Spleen (tissue), 11 donors: ENCODE data around the gene CHCHD1. TPM values are rescaled to one million over a fixed set of nuclear protein-coding genes. Genes with fewer than 3 reads are reported as not detected.

Source experiments
- DNase-seq: peaks from one replicate; pipeline ENCODE4 v3.0.0-alpha.2; 2020
- H3K27ac ChIP-seq, 8 donors: fragments of 200-600 bp; sonication (generic) in 7 of 8; 1 replicate in 4 of 8; 2 replicates in 4 of 8; pipeline versions ENCODE4 v1.5.0 to v1.8.0; 2016 to 2021; ENCODE audit warnings: inconsistent platforms in 4 of 8, mild to moderate bottlenecking in 4 of 8, moderate library complexity in 1 of 8
- H3K27me3 ChIP-seq, 7 donors: fragments of 200-600 bp; sonication (generic) in 6 of 7; replicated peaks in 1 of 7; 1 replicate in 4 of 7; 2 replicates in 3 of 7; pipeline versions ENCODE4 v1.5.0 to v1.8.0; 2016 to 2021; ENCODE audit warnings: inconsistent platforms in 3 of 7, mild to moderate bottlenecking in 1 of 7
- H3K36me3 ChIP-seq, 6 donors: fragments of 200-600 bp; sonication (generic) in 5 of 6; 1 replicate in 4 of 6; 2 replicates in 2 of 6; pipeline versions ENCODE4 v1.5.0 to v1.8.0; 2016 to 2021; ENCODE audit warnings: inconsistent platforms in 2 of 6
- H3K4me1 ChIP-seq, 6 donors: fragments of 200-600 bp; sonication (generic) in 5 of 6; 1 replicate in 3 of 6; 2 replicates in 3 of 6; pipeline versions ENCODE4 v1.5.0 to v1.8.0; 2016 to 2021; ENCODE audit warnings: inconsistent platforms in 3 of 6
- H3K4me3 ChIP-seq, 8 donors: fragments of 200-600 bp; sonication (generic) in 7 of 8; 1 replicate in 4 of 8; 2 replicates in 4 of 8; pipeline versions ENCODE4 v1.5.0 to v1.8.0; 2016 to 2021; ENCODE audit warnings: inconsistent platforms in 4 of 8, mild to moderate bottlenecking in 4 of 8, moderate library complexity in 2 of 8
- H3K9me3 ChIP-seq, 8 donors: fragments of 200-600 bp; sonication (generic) in 7 of 8; 1 replicate in 4 of 8; 2 replicates in 4 of 8; pipeline versions ENCODE4 v1.5.0 to v1.8.0; 2016 to 2021; ENCODE audit warnings: inconsistent platforms in 4 of 8
- POLR2A ChIP-seq, 3 donors: fragments of 450-650 bp; IDR thresholded peaks; one replicate each; pipeline ENCODE4 v1.5.1; 2017; ENCODE audit warnings: antibody characterized with exemption in 3 of 3, mild to moderate bottlenecking in 1 of 3
- POLR2AphosphoS5 ChIP-seq, 3 donors: sonication (generic); formaldehyde crosslinking; IDR thresholded peaks; one replicate each; pipeline ENCODE4 v1.5.1; 2017; ENCODE audit warnings: antibody characterized with exemption in 3 of 3
- WGBS, 5 donors: extraction: QIAGEN DNeasy Blood & Tissue Kit in 3 of 5; methylation state at CpG; one replicate each; pipeline versions ENCODE4 v1.1.5 to v1.1.7; 2013 to 2018; 5-methylcytosine and 5-hydroxymethylcytosine counted together
- intact Hi-C: fragments of 100-400 bp; cut with DNase I; formaldehyde crosslinking; loops from one replicate; pipeline ENCODE4 v1.15.0; 2023; ENCODE audit warnings: low total_unique reads
- polyA plus RNA-seq, 3 donors: library from polyadenylated mRNA; stranded (reverse); fragments of 200-250 nt; gene quantifications; one replicate each; pipeline ENCODE4 v1.2.1, GENCODE V29; 2013
- total RNA-seq, 7 donors: library from RNA; depleted of rRNA in 3 of 7; stranded (reverse); fragments of >200 nt in 3 of 7; fragmentation: NEBNext Ultra II Directional in 4 of 7; extraction: Animal tissue kit (Norgen Biotek cat#: 25700) in 4 of 7; gene quantifications; one replicate each; pipeline versions ENCODE4 v1.1.0 to v1.2.1, GENCODE V29; 2016 to 2021
- TF ChIP-seq, protein P1 (sequence below), 11 experiments: fragments of 200-600 bp in 7 of 11; fragments of 450-650 bp in 4 of 11; sonication (generic) in 4 of 11; IDR thresholded peaks in 8 of 11; conservative IDR thresholded peaks in 3 of 11; 1 replicate in 7 of 11; 2 replicates in 4 of 11; pipeline versions ENCODE4 v1.4.0 to v1.8.0; 2016 to 2021; ENCODE audit warnings: antibody characterized with exemption in 11 of 11, inconsistent platforms in 4 of 11, mild to moderate bottlenecking in 1 of 11
- donor health status: healthy with polysubstance abuse.
- donor health status: DM: no; HTN: no; CAD: no; lungs with moderate emphysema.
- donor health status: DM: no; HTN: no; CAD: no.
- donor health status: Bipolar disorder and iron deficiency.
- donor health status: healthy.
- donor health status: DM: no; HTN: no; CAD: no.
- donor health status: DM: yes; HTN: yes; CAD: no.

The CHCHD1 gene
- total and polyA plus RNA-seq, 10 donors: 14.6 to 75.9 (median 26.4) TPM

DNA sequence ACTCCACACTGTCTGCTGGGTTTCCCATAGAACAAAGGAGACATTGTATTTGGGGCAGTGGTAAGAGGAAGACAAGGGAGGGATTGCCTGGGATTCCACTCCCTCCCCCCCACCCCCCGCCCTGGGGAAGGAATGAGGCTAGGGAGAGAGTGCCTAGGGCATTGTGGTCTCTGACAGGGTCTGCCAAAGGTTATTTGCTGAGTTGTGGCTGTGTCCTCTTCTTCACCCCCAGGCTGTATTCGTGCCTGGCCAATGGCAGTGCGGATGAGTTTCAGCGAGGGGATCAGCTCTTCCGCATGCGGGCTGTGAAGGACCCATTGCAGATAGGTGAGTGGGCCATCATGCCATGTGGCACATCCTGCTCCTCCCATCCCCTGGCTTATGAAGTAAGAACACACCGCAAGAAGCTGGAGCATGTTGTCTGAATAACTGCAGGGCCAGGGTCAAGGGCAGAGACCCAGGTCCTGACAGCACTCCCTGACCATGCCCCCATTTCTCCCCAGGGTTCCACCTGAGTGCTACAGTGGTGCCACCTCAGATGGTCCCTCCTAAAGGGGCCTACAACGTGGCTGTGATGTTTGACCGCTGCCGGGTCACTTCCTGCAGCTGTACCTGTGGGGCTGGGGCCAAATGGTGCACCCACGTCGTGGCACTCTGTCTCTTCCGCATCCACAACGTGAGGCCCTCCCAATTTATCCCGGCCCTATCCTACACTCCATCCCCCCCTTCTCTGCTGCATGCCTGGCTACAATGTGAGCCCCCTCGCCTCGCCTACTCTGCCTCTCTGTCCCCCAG lies 7.2 kb downstream of the CHCHD1 start:
- DNase-seq: no peak
- intact Hi-C loops: no loop called here
- peaks cover 11 to 62% (median 54%) of the 10 kb centered on the region in 6 donors for H3K36me3 ChIP-seq

DNA sequence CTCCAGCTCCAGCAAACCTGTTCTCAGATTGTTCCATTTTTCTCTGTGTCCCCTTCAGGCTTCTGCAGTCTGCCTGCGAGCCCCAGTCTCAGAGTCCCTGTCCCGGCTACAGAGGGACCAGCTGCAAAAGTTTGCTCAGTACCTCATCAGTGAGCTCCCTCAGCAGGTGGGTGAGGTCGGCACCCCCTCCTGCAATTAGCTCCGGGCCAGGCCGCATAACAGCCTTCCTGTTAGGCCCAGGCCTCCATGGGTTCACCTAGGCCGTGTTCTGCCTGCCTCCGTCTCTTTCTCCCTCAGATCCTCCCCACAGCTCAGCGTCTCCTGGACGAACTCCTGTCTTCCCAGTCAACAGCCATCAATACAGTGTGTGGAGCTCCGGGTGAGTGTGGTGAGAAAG lies 7.8 kb downstream of the CHCHD1 start:
- H3K27me3 ChIP-seq: no peaks in the 10 kb centered on the region
- H3K36me3 ChIP-seq: peaks cover 11 to 68% (median 60%) of the 10 kb centered on the region in 6 donors
- H3K4me1 ChIP-seq: peaks cover 20 to 41% (median 35%) of the 10 kb centered on the region in 6 donors
- TF ChIP-seq POLR2AphosphoS5 (IDR thresholded peaks at IDR 0.05): no peak
- TF ChIP-seq, protein P1, sequence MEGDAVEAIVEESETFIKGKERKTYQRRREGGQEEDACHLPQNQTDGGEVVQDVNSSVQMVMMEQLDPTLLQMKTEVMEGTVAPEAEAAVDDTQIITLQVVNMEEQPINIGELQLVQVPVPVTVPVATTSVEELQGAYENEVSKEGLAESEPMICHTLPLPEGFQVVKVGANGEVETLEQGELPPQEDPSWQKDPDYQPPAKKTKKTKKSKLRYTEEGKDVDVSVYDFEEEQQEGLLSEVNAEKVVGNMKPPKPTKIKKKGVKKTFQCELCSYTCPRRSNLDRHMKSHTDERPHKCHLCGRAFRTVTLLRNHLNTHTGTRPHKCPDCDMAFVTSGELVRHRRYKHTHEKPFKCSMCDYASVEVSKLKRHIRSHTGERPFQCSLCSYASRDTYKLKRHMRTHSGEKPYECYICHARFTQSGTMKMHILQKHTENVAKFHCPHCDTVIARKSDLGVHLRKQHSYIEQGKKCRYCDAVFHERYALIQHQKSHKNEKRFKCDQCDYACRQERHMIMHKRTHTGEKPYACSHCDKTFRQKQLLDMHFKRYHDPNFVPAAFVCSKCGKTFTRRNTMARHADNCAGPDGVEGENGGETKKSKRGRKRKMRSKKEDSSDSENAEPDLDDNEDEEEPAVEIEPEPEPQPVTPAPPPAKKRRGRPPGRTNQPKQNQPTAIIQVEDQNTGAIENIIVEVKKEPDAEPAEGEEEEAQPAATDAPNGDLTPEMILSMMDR (IDR thresholded peaks at IDR 0.05 in 8 of 11, conservative IDR thresholded peaks at IDR 0.05 in 3 of 11): no peak
- DNase-seq: no peak
- no peaks in the 10 kb centered on the region for H3K9me3 ChIP-seq
- no peak overlapping the region for H3K4me3 ChIP-seq
- WGBS, 5 donors: 89 to 96% (median 93%) methylated on average over 10 of the region's 10 CpGs
- H3K27ac ChIP-seq: no peak overlapping the region
- intact Hi-C loops: no loop called here

More for the DNA sequence above, 7.2 kb downstream of the CHCHD1 start:
- H3K27me3 ChIP-seq: no peaks in the 10 kb centered on the region
- H3K4me3 ChIP-seq: no peak overlapping the region
- H3K9me3 ChIP-seq: no peaks in the 10 kb centered on the region
- peaks cover 21 to 47% (median 41%) of the 10 kb centered on the region in 6 donors for H3K4me1 ChIP-seq
- 85 to 97% (median 94%) methylated on average over 16 to 17 of the region's 17 CpGs for WGBS, 5 donors
- H3K27ac ChIP-seq: no peak overlapping the region
- no peak for TF ChIP-seq POLR2AphosphoS5 (IDR thresholded peaks at IDR 0.05)
- no peak for TF ChIP-seq POLR2A (IDR thresholded peaks at IDR 0.05)
- TF ChIP-seq, protein P1 (IDR thresholded peaks at IDR 0.05 in 8 of 11, conservative IDR thresholded peaks at IDR 0.05 in 3 of 11): no peak

DNA sequence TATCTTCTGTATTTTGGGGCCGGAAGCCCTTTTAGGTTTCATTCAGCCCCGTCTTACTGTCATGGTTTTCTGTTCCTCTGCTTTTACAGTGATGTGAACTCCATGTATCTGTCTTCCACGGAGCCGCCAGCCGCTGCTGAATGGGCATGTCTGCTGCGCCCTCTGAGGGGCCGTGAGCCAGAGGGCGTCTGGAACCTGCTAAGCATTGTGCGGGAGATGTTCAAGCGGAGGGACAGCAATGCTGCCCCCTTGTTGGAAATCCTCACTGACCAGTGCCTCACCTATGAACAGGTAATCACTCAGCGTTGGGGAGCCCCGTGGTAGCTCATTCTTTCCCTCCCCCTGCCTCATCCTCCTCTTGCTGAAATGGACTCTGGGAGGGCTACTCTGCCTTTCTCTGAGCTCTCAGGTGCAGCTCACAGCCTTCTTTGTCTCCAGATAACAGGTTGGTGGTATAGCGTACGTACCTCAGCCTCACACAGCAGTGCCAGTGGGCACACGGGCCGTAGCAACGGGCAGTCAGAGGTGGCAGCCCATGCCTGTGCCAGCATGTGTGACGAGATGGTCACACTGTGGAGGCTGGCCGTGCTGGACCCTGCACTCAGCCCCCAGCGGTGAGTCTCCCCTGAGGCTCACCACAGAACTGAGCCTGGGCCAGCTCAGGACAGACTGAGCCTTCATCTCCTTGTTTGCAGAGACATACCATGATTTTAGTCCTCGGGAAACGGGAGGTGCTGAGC lies 9.2 kb downstream of the CHCHD1 start:
- peaks cover 15 to 33% (median 29%) of the 10 kb centered on the region in 6 donors for H3K4me1 ChIP-seq
- no peak for DNase-seq
- H3K4me3 ChIP-seq: no peak overlapping the region
- 91 to 96% (median 94%) methylated on average over 21 to 22 of the region's 22 CpGs for WGBS, 5 donors
- peaks cover 11 to 82% (median 72%) of the 10 kb centered on the region in 6 donors for H3K36me3 ChIP-seq
- H3K27ac ChIP-seq: no peak overlapping the region
- TF ChIP-seq POLR2AphosphoS5 (IDR thresholded peaks at IDR 0.05) (no peak), POLR2A (IDR thresholded peaks at IDR 0.05) (no peak)
- TF ChIP-seq, protein P1 (IDR thresholded peaks at IDR 0.05 in 8 of 11, conservative IDR thresholded peaks at IDR 0.05 in 3 of 11): no peak
- intact Hi-C loops: no loop called here
- H3K9me3 ChIP-seq: no peaks in the 10 kb centered on the region
- no peaks in the 10 kb centered on the region for H3K27me3 ChIP-seq
